GM19455 (cell line): ENCODE results near the gene LRMDA.

Source experiments
- ATAC-seq: cut with Tn5 transposase; IDR thresholded peaks from one replicate; pipeline ENCODE4 v1.9.1; 2021; ENCODE audit not compliant: unreplicated experiment

LRMDA gene

DNA sequence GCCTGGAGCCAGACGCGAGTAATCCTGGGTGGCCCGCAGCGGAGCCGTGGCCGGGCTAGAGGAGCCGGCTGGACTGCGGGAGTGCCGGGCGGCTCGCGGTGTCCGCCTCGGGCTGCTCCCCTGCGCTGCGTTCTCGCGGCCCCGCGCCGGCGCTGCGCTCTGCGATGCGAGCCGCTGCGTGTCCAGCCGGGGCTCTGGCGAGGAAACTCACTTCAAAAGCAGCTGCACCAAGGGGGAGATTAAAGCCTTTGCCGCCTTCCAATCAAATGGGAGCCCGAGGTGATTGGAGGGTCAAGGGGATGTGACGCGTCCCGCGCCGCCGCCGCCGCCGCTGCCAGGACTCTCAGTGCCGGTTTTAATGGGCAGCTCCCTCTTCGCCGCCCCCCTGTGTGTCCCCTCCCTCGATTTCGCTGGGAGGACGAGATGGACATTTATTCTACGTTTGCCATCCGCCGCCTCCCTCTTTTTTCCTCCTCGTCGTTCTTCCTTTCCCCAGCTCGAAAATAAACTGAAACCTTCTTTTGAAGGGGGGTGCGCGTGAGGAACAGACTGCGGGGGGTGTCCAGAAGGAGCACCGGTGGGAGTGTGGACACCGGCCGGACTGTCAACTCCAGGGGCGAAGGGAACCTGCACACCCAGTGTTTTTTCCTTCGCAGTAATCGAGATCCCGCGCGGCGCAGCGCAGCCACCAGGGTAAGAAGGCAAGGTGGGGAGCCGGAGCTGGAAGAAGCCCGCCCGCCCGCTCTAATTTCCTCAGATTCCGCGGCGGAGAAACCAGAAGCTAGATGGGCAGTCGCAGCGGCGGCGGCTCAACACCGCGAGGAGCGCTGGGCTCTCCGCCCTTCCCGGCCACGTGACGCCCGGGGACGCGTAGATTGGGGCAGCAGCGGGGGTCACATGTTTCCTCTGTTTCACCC, 29.6 kb upstream of the LRMDA start, which contains the start of gene ZNF503:
Gene ZNF503 (minus strand): TSS at position 196 of the 917 bp plus-strand sequence. CDS start 345 bp downstream, outside the sequence.
- no peak for ATAC-seq

DNA sequence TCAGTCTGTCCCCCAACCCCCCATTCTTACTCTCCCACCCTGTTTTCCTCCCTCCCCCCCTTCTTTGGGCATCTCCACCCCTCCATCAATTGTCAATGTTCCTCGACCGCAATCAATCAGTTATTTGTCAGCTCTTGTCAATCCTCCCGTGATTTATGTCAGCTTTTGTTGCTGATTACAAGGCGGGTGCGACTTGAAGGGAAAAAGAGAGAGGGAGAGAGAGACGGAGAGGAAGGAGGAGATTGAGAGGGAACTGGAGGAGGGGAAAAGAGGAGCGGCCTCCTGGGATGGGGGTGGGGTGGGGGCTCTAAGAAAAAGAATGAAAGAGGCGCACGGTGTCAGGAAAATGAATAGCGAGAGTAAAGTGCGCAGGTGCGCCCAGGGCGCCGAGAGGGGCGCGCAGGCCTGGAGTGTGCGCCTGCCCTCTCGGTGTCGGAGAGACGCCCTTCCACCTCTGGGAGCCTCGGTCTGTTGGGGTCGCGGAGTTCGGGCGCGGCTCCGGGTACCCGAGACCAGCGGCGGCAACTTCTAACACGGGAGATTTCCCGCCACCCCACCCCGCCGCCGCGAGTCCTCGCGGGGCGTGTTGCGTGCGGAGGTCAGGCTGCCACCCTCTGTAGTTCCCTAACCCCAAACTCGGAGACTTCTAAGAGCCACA, 28.8 kb upstream of the LRMDA start:
- no peak for ATAC-seq

DNA sequence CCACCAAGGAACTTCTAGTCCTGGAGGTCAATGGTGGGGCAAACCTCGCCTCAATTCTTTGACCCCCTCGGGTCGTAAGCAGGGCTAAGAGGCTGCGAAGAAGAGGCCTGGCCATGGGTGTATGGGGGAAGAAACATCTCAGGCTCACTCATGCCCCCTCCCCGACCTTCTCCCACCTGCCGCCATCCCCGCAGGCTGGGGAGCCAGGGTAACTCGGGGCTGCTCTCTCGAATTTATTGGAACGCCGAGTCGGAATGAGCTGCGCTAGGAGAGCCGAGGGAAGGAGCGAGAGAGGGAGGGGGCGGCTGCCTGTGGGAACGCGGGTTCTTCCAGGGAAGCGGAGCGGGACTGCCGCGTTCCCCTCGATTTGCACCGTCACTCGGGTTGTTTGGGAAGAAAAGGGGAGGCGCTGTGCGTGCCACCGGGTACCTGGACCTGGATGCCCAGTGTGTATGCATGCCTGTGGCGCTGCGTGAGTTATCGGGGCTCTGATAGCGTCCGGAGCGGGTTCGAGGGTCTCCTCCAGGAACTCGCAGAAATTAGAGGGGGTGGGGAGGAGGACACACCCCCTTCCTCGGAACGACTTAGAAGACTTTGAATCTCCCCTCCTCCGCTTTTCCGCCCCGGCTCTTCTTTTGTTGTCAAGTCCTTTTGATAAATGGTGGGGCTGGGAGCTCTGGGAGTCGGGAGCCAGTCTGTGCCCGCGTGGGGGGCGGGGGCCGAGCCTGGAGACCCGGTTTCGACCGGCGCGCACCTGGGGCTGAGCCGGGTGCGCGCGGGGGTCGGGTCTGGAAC, 28.1 kb upstream of the LRMDA start:
- no peak for ATAC-seq

- ATAC-seq, result no peak
These were observed 27.2 kb upstream of the LRMDA start for GRCh38 chr10:75403939-75404814.

DNA sequence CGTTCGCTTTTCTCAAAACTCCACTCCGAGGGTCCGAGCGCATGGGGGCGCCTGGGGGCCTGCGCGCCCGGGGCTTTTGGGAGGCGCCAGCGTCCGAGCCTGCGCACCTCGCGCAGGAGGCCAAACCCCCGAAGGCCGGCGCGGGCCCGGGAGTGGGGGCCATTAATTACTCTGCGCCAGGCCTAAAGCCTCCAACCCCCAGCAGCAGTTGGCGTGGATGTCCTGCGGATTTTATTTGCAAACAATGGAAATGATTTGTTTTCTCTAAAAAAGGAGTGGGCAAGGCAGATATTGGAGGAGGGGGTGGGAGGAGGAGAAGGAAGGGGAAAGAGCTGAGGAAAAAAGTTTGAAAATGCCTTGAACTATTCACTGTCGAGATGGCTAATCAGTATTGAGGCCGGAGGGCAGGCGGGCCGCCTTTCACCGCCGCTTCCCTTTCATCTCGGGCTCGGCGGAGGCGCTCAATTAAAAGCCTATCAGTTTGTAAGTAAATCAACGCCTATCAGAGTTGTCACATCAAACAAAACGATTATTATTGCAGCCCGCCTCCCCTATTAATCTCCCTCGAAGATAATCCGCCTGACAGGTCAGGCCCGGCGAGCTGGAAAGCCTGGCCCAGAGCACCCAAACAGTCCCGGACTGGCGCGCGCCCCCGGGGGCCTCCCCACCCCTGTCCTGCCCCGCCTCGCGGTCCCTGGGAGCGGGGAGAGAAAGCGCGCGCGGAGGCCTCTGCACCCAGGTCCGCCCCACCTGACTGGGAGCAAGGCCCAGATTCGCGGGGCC, 26.4 kb upstream of the LRMDA start:
- ATAC-seq, result no peak

- ATAC-seq, result no peak
These were observed 25.6 kb upstream of the LRMDA start for GRCh38 chr10:75405598-75406461.

- no peak for ATAC-seq
These were observed 24.8 kb upstream of the LRMDA start for GRCh38 chr10:75406462-75407223.

DNA sequence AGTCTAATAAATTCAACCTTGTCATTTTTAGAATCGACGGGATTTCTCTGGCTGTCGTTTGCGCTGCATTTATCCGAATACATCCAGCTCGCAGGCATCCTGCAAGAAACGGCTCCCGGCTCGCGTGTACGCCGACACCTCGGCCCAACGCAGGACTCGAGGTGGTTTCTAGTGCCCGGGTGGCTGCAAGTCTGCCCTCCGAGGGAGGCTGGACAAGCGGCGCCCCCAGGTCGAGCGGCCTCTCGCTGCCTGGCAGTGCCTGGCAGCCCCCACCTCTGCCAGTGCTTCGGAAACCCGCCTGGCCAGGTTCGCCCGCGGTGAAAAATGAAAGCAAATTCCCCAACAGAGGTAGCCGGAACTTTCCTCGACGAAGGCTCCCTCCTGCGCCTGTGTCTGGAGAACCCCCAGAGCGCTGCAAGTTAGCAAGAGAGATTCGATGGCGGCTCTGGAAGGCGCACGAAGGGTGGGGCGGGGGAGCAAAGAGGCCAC, 24.2 kb upstream of the LRMDA start:
- ATAC-seq, result no peak

- ATAC-seq, result no peak
These were observed 23.5 kb upstream of the LRMDA start for GRCh38 chr10:75407713-75408508.

DNA sequence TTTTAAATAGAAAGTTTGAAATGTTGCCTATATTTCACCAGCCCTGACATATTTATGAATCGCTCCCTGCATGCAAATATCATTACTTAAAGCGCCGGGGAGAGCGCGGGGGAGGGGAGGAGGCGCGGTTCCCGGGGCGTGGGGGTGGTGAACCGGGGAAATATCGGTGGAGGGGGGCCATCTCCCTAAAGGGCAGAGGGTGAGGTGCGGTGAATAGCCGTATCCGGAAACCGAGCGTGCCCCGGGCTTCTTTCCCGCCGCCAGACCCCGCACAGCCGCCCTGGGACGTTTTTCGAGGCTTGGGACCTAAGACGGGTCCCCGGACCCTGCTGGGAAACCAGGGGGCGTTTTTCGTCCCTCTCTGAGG, 22.9 kb upstream of the LRMDA start:
- ATAC-seq, result no peak

DNA sequence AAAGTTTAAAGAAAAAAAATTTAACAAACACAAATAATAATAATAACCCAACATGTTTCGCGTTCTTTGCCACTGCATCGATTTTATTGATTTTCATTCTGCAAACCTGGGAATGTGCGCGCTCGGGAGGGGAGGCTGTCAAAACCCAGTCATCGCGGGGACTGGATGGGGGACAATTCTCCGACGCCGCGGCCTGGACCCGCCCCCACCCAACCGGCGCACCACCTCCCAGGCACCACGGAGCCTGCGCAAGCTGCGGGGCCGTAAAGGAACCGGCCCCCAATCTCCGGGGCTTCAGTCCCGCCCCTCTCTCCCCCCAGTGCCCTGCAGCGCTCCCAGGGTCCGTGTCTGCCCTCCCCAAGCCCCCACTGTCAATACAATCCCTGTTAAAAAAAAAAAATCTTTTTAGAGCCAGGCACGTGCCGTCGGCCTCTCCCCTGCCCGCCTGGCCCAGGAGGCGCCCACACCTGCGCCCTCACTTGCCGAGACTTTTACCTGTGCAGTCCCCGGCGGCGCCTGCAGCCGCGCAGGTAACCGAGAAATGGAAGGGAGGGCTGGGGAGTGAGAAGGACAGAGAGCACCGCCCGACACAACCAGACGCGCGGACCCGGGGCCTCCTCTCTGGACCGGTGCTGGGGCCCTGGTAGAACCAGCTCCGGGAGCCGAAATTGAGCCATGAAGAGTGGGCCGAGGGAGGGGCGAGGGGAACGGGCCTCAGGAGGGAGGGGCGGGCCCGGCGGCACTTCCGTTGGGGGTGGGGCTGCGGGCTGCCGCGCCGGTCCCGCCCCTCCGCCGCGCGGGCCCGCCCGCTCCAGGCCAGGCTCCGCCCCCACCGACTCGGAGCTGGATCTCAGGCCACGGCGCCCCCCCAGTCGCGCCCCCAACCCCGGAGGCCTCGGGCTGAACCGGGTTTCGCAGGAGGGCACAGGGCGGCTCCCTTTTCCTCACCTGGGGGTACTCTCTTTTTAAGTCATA, 22.2 kb upstream of the LRMDA start:
- ATAC-seq, result no peak

DNA sequence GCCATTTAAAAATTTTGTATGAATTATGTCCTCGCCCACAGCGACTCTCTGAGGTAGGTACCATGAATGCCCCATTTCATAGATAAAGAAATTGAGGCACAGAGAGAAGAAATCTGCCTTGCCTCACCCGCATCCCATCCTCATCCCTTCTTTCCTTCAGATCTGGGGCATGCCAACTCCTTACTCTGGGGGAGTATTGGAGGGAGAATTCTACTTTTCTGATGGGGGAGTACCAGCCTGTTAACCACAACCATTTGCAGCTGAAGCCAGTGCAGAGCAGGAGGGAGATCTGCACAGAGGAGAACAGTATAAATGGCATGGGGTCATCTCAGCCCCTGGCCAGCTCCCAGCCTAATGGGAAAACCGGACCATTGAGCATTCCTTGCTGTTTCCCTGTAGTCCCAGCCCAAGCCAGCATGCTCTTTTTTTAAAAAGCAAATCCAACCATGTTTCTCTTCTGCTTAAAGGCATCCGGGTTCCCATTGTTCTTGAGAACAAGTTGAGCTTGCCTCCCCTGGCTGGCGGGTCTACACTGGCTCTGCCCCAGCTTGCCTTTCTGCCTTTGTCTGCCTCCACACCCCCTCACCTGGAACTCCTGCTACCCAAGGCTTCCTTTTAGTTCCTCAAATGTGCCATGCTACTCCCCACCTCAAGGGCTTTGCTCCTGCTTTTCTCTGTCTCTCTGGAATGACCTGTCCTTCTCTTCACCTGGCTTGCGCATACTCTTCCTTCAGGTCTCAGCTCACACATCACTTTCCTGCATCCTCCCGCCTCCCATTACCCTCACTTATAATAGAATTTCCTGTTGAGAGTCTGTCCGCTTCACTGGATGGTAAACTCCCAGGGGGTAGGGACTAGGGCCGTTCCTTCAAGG, 21.1 kb upstream of the LRMDA start:
- ATAC-seq, result no peak

- no peak for ATAC-seq
These were observed 16.9 kb upstream of the LRMDA start for GRCh38 chr10:75414527-75414926.

GRCh38 chr10:75417522-75417927, 13.9 kb upstream of the LRMDA start:
- no peak for ATAC-seq

DNA sequence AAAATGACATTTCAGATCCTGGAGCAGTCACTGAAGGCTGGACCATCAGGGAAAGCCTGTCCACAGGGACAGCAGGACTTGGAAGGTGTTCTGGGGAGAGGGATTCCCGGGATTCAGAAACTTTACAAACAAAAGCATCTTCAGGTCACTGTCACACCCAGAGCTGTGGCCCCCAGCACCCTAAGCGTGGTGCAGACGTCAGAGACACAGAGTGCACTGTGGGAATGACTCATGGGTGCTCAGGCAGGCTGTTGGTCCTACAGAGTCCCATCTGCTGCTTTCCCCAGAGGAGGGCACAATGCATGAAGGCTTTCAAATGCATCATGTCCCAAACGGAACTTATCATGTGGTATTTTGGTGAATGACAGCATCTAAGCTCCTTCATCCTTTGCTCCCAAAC, 13.1 kb upstream of the LRMDA start:
- ATAC-seq, result no peak
